Nucleus accumbens (tissue), 56 donors: ENCODE data around the gene PRDX1.
"Not testable (repeated sequence)": the region's sequence is repeated elsewhere in the genome, so short reads cannot be mapped to it uniquely, and the experiment has no call there.

Source experiments
- DNase-seq, 56 donors: peaks; one replicate each; lab custom pipeline; 2025; lab: John Stamatoyannopoulos, UW

Gene PRDX1

DNA sequence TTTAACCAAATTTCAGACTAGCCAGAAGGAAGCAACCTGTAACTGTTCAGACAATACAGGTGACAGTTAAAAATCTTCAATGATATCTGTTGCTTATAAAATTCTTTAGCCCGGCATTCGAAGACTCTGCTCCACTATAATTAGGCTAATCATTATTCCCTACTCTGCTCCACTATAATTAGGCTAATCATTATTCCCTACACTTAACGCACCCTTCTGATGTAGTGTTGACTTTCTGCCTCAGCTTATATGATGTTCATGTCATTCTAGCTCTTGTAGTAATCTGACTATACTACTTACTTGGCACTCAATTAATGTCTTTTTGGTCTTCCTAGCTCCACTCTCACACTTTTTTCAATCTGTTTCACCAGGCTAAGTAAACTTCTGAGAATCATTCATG is 44.0 kb downstream of the PRDX1 start:
- DNase-seq = no peak

DNA sequence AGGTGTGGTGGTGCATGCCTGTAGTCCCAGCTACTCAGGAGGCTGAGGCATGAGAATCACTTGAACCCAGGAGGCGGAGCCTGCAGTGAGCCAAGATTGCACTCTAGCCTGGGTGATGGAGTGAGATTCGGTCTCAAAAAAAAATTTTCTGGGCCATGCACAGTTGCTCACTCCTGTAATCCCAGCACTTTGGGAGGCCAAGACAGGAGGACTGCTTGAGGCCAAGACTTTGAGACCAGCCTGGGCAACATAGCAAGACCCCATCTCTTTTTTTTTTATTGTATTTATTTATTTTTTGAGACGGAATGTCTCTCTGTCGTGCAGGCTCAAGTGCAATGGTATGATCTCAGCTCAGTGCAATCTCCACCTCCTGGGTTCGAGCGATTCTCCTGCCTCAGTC is 47.5 kb downstream of the PRDX1 start:
- not testable (repeated sequence) for DNase-seq

DNA sequence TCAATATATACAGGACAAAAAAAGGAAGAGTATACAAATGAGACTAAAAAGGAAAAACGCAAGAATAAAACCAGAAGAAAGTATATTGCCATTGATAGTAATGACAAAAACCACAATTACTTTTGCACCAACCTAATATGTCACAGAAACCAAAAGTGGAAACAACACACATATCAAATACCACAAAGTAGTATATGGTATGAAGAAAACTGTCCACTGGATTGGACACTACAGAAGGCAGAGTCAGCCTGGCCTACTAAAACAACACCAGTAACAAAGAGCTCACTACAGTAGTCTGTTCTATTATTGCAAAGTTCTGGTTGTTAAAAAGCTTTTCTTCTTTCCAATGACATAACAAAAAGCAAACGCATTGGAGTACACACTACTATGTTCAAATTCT is 48.4 kb downstream of the PRDX1 start:
- no peak for DNase-seq

DNA sequence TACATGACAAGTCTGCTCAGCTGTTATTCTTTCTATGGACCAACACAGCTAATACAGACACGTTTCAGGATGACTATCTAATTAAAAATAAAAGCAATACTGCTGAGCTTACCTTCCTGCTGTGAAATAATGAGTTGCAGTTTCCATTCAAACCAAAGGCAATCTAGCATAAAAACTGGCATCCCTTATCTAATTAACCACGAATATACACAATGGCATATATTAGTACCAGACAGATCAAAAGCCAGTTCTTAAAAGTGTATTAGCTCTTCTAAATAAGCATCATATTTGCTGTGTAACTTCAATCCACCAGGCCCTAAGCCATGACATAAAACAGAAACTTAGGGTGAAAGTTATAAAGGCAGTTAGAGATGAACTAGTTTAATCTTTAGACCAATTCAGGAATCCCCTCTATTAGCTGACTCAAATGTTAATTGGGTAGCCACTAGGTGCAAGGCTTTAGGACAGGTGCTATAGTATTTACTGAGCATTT is 51.3 kb downstream of the PRDX1 start:
- no peak for DNase-seq

DNA sequence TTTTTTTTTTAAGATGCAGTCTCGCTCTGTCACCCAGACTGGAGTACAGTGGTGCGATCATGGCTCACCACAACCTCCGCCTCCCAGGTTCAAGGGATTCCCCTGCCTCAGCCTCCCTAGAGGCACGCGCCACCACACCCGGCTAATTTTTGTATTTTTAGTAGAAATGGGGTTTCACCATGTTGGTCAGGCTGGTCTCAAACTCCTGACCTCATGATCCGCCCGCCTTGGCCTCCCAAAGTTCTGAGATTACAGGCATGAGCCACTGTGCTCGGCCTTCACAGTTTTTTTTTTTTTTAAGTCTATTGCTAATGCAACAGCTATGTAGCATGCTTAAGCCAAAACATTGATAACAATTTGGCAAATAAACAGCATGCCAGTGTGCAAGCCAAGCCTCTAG is 54.3 kb downstream of the PRDX1 start:
- not testable (repeated sequence) for DNase-seq

DNA sequence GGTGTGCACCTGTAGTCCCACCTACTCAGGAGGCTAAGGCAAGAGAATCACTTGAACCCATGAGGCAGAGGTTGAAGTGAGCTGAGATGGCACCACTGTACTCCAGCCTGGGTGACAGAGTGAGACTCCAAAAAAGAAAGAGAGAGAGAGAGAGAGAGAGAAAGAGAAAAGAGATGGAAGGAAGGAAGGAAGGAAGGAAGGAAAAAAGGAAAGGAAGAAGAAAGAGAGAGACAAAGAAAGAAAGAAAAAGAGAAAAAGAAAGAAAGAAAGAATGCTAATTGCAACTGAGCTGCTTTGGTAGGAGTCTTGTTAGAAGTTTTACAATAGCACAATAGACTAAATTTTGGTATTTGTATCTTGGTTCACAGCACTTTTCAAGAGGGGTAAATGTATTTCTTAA is 56.4 kb downstream of the PRDX1 start:
- DNase-seq = no peak
